Measurements from ENCODE around the gene MAGEL2. TPM values are rescaled to one million over a fixed set of nuclear protein-coding genes. Genes with fewer than 3 reads are reported as not detected.

The MAGEL2 gene
- polyA plus RNA-seq: not detected

- Mint-ChIP-seq H3K9me3 (peaks cover 0 to 2% (median 0%) of the 10 kb centered on the region in 3 donors), H3K4me1 (no peaks in the 10 kb centered on the region), H3K27ac (no peak within 1 kb of the TSS), H3K36me3 (no peaks in the 10 kb centered on the region), H3K4me3 (no peak within 1 kb of the TSS), H3K27me3 (no peaks in the 10 kb centered on the region)
Measured at GRCh38 chr15:23647421-23648370, at the start of gene MAGEL2. TSS of gene MAGEL2 (minus strand) at chr15:23647867. CDS start at chr15:23647742, 125 bp downstream.

- Mint-ChIP-seq H3K27me3 (no peaks in the 10 kb centered on the region), H3K9me3 (peaks cover 3 to 17% (median 6%) of the 10 kb centered on the region in 3 donors), H3K4me1 (no peaks in the 10 kb centered on the region), H3K27ac (no peak overlapping the region), H3K4me3 (no peak overlapping the region), H3K36me3 (no peaks in the 10 kb centered on the region)
Measured at GRCh38 chr15:23695282-23695681, 47.6 kb upstream of the MAGEL2 start.

DNA sequence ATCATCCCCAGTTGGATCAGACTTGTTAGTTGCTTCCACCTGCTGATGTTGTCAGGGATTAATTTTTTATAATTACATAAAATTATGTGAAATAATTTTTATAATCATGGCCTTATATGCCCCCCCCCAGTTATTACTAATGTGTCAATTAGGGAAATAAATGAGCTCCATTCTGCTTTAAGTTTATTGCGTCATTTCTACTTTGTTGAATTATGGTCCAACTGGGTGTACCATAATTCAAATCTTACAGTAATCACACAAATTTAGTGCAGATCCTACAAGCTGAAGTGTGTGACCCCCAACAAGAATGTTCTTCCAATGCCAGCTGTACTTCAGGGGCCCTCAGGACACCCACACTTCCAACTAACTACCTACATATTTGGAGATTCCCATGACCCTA lies 46.9 kb upstream of the MAGEL2 start:
- H3K9me3 Mint-ChIP-seq: peaks cover 3 to 17% (median 6%) of the 10 kb centered on the region in 3 donors
- no peaks in the 10 kb centered on the region for H3K36me3 Mint-ChIP-seq
- H3K4me3 Mint-ChIP-seq: no peak overlapping the region
- H3K4me1 Mint-ChIP-seq: no peaks in the 10 kb centered on the region
- H3K27me3 Mint-ChIP-seq: no peaks in the 10 kb centered on the region
- H3K27ac Mint-ChIP-seq: no peak overlapping the region

DNA sequence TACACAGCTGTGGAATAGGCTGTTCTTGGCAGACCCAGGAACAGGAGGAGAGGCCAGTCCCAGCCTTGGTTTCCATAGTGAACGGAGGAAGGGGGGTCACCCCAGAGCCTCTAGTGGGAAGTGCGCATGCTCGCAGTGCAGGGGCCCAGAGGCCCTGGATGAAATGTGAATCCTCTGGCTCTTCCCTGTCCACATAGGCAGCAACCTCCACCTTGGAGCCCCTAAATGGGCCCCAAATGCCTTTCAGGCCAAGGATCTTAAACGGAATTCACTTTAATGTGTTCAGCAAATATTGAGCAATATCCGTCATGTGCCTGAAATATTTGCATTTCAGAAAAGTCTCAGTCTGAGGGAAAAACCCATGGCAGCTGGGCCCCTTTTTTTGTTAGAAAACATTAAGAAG lies 42.8 kb upstream of the MAGEL2 start:
- Mint-ChIP-seq H3K9me3 (peaks cover 2 to 20% (median 3%) of the 10 kb centered on the region in 3 donors), H3K4me3 (no peak overlapping the region), H3K27me3 (no peaks in the 10 kb centered on the region), H3K27ac (no peak overlapping the region), H3K36me3 (no peaks in the 10 kb centered on the region), H3K4me1 (no peaks in the 10 kb centered on the region)

DNA sequence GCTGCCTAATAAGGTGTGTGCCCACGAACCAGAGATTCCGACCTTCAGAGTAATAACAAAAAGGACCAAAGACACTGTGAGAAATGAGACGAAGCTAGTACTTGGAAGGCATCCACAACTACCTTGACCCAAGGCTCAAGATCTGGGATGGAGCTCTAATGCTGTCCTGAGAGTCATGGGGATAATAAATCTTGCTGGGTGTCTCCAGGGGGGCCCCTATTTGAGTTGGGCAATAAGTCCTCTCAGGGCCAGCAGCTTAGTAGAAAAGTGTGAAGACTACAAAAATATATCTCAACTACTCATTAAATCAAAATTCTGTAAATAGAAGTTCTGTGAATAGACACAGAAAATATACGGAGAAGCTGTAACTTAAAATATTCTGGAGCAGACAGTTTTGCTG lies 42.3 kb upstream of the MAGEL2 start:
- no peak overlapping the region for H3K4me3 Mint-ChIP-seq
- H3K27ac Mint-ChIP-seq: no peak overlapping the region
- no peaks in the 10 kb centered on the region for H3K36me3 Mint-ChIP-seq
- H3K9me3 Mint-ChIP-seq: peaks cover 2 to 16% (median 2%) of the 10 kb centered on the region in 3 donors
- no peaks in the 10 kb centered on the region for H3K4me1 Mint-ChIP-seq
- no peaks in the 10 kb centered on the region for H3K27me3 Mint-ChIP-seq

DNA sequence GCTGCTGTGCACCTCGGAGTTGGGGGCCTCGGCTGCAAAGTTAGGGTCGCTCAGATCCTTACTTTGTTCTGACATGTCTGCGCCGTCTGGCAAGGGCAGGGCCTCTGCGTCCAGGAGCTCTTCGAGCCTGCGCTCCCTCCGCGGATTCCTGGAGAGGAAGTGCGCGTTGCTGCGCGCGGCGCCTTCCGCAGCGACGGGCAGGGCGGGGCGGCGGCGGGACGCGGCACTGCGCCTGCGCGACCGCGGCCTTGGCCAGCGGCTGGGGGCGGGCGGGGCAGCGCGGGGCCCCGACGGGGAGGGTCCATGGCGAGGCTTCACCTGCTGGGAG lies 39.4 kb upstream of the MAGEL2 start, which contains the start of gene NDN:
TSS of gene NDN (minus strand) at position 163 of the 328 bp plus-strand sequence. CDS start at position 75, 88 bp downstream.
- Mint-ChIP-seq H3K9me3 (peaks cover 0 to 4% (median 2%) of the 10 kb centered on the region in 3 donors), H3K36me3 (no peaks in the 10 kb centered on the region), H3K4me1 (no peaks in the 10 kb centered on the region), H3K27ac (no peak within 1 kb of the TSS), H3K27me3 (no peaks in the 10 kb centered on the region), H3K4me3 (no peak within 1 kb of the TSS)

GRCh38 chr15:23686466-23687142 lies 38.9 kb upstream of the MAGEL2 start:
- Mint-ChIP-seq H3K27ac (no peak overlapping the region), H3K4me3 (no peak overlapping the region), H3K36me3 (no peaks in the 10 kb centered on the region), H3K27me3 (no peaks in the 10 kb centered on the region), H3K9me3 (peaks cover 0 to 4% (median 2%) of the 10 kb centered on the region in 3 donors), H3K4me1 (no peaks in the 10 kb centered on the region)

- Mint-ChIP-seq H3K9me3 (peaks cover 0 to 2% (median 0%) of the 10 kb centered on the region in 3 donors), H3K4me3 (no peak overlapping the region)
Measured at GRCh38 chr15:23671481-23671880, 23.8 kb upstream of the MAGEL2 start.

DNA sequence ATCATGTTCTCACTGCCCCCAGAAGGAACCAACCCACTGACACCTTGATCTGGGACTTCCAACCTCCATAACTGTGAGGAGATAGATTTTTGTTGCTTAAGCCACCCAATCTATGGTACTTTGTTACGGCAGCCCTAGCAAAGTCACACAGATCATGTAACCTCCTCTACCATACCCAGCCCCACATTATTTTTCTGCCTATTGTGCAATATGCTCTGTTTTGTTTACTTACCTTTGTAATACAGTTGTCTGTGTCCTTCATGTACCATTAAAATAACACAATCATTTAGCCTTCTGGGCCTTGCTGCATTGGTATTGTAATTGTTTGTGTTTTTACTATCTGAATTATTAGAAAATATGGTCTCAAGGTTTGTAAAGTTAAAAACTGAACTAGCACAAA lies 23.3 kb upstream of the MAGEL2 start:
- H3K4me1 Mint-ChIP-seq: no peaks in the 10 kb centered on the region
- H3K27me3 Mint-ChIP-seq: no peaks in the 10 kb centered on the region
- peaks cover 0 to 3% (median 0%) of the 10 kb centered on the region in 3 donors for H3K9me3 Mint-ChIP-seq
- no peak overlapping the region for H3K4me3 Mint-ChIP-seq
- no peaks in the 10 kb centered on the region for H3K36me3 Mint-ChIP-seq
- no peak overlapping the region for H3K27ac Mint-ChIP-seq

More at GRCh38 chr15:23671481-23671880, 23.8 kb upstream of the MAGEL2 start:
- Mint-ChIP-seq H3K27me3 (no peaks in the 10 kb centered on the region), H3K4me1 (no peaks in the 10 kb centered on the region), H3K27ac (no peak overlapping the region), H3K36me3 (no peaks in the 10 kb centered on the region)

- Mint-ChIP-seq H3K4me1 (no peaks in the 10 kb centered on the region), H3K4me3 (no peak overlapping the region), H3K27ac (no peak overlapping the region), H3K27me3 (no peaks in the 10 kb centered on the region), H3K36me3 (peaks cover 1% of the 10 kb centered on the region), H3K9me3 (peaks cover 0 to 3% (median 3%) of the 10 kb centered on the region in 3 donors)
Measured at GRCh38 chr15:23663232-23663631, 15.6 kb upstream of the MAGEL2 start.

DNA sequence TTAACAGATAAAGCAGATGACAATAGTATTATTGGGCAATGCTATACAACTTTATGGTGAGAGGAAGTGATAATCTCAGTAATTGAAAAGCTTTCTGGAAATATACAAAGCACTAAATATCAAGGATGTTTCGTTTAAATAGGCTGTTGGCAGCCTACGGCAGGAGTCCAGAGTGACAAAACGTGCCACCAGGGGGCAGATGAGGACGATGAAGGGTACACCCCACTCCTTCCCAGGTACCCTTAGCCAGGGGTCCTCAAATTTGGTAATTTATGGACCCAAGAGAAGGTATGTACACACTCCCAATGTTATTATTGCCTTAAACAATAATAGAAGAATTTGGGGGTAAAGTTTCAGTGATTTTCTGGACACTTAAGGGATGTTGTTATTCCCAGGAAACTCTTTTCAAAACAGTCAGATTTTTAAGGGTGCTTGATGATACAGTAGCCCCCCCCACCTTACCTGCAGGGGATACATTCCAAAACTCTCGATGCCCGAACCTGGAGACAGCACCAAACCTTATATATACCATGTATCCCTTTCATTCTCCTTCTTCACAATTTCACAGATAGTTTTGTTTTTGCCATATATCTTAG lies 1.4 kb upstream of the MAGEL2 start:
- H3K4me1 Mint-ChIP-seq: no peaks in the 10 kb centered on the region

DNA sequence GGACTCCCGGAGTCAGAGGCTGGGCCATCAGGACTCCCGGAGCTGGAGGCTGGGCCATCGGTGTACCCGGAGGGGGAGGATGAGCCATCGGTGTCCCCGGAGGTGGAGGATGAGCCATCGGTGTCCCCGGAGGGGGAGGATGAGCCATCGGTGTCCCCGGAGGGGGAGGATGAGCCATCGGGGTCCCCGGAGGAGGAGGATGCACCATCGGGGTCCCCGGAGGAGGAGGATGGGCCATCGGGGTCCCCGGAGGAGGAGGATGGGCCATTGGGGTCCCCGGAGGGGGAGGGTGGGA lies 719 bp downstream of the MAGEL2 start:
- Mint-ChIP-seq H3K9me3 (peaks cover 0 to 2% (median 0%) of the 10 kb centered on the region in 3 donors), H3K27me3 (no peaks in the 10 kb centered on the region), H3K4me1 (no peaks in the 10 kb centered on the region), H3K36me3 (no peaks in the 10 kb centered on the region), H3K4me3 (no peak overlapping the region), H3K27ac (no peak overlapping the region)

More for the DNA sequence above, 1.4 kb upstream of the MAGEL2 start:
- Mint-ChIP-seq H3K9me3 (peaks cover 0 to 2% (median 2%) of the 10 kb centered on the region in 3 donors), H3K4me3 (no peak overlapping the region), H3K36me3 (no peaks in the 10 kb centered on the region), H3K27me3 (no peaks in the 10 kb centered on the region), H3K27ac (no peak overlapping the region)

DNA sequence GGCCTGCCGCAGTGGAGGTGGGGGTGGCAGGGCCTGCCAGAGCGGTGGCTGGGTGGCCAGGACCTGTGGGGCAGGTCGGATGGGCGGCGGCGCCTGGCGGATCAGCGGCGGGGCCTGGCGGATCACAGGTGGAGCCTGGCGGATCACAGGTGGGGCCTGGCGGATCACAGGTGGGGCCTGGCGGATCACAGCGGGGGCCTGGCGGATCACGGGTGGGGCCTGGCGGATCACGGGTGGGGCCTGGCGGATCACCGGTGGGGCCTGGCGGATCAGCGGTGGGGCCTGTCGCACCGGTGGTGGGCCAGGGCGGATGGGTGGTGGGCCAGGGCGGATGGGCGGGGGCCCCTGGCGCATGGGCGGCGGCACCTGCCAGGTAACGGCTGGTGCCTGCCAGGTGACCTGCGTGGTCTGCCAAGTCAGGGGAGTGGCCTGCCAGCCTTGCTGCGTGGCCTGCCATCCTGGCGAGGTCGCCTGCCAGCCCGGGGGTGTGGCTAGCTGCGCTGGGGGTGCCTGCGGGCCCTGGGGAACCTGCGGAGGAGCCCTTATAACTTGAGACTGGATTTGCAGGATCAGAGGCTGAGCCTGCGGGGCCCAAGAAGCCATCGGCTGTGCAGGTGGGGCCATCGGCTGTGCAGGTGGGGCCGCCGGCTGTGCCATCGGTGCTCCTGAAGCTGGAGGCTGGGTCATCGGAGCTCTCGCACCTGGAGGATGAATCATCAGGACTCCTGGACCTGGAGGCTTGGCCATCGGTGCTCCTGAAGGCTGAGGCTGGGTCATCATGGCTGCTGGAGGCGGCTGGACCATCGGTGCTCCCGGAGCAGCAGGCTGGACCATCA lies 1.3 kb downstream of the MAGEL2 start:
- no peaks in the 10 kb centered on the region for H3K27me3 Mint-ChIP-seq
- no peak overlapping the region for H3K27ac Mint-ChIP-seq
- peaks cover 0 to 2% (median 0%) of the 10 kb centered on the region in 3 donors for H3K9me3 Mint-ChIP-seq
- H3K4me3 Mint-ChIP-seq: no peak overlapping the region
- no peaks in the 10 kb centered on the region for H3K4me1 Mint-ChIP-seq
- H3K36me3 Mint-ChIP-seq: no peaks in the 10 kb centered on the region

DNA sequence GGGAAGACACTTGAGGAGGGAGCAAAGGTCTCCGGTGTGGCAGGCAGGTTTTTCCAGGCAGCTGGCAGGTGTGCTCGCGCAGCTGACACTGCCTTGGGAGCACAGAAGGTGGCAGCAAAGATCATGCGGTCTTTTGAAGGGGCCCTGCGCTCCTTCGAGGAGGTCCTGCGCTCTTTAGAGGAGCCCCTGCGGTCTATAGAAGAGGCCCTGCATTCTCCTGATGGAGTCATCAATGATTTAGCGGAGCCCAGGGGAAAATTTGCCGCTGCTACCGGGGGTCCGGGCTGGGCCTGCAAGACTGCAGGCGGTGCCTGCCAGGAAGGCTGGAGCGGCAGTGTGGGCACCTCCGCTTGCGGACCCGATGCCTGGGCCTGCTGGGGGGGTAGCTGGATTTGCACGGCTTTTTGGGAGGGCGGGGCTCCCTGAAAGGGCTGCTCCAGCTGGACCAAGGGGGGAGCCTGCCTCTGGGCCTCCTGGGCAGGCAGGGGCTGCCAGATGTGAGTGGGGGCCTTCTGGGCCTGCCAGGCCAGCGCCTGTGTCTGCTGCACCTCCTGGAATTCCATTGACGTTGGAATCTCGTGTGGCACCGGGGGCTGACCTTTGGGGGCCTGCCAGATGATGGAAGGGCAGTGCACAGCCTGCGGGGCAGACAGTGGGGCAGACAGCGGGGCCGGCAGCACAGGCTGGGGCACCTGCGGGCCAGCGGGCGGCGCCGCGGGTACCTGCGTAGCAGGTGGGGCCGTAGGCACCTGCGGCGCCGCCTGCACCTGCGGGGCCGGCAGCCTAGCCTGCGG lies 2.1 kb downstream of the MAGEL2 start:
- Mint-ChIP-seq H3K36me3 (no peaks in the 10 kb centered on the region), H3K4me3 (no peak overlapping the region), H3K27me3 (no peaks in the 10 kb centered on the region), H3K4me1 (no peaks in the 10 kb centered on the region), H3K27ac (no peak overlapping the region), H3K9me3 (peaks cover 0 to 2% (median 0%) of the 10 kb centered on the region in 3 donors)

Data from IgD-negative memory B cell (primary cell).